Caco-2 (cell line): ENCODE results near the gene NELFA. TPM values are rescaled to one million over a fixed set of nuclear protein-coding genes. Genes with fewer than 3 reads are reported as not detected.

Experiments
- BruUV-seq: library from RNA; stranded (reverse); fragments of 400-500 nt; replicated peaks from 2 replicates; lab custom pipeline; 2021; lab: Mats Ljungman, UMichigan
- CTCF ChIA-PET: fragments of 300-600 bp; sonication (Branson Sonifier 250); formaldehyde crosslinking; loops from one replicate; lab custom pipeline; 2022; ENCODE audit warnings: antibody characterized with exemption; lab: Charles Lee
- POLR2A ChIA-PET: fragments of 300-600 bp; sonication (Branson Sonifier 250); formaldehyde crosslinking; loops from one replicate; lab custom pipeline; 2022; ENCODE audit warnings: antibody characterized with exemption; lab: Charles Lee
- DNase-seq, 2 experiments: peaks; one replicate each; pipeline versions ENCODE4 v3.0.0 to v3.0.0-alpha.2; 2020 to 2022
- H3K27me3 ChIP-seq: replicated peaks from 2 replicates; pipeline ENCODE4 v1.6.0; 2011; ENCODE audit warnings: low read length; ENCODE audit not compliant: control insufficient read depth, insufficient read depth
- H3K36me3 ChIP-seq: 2 replicates; pipeline ENCODE4 v1.5.1; 2011; ENCODE audit warnings: low read length; ENCODE audit not compliant: control insufficient read depth, insufficient read depth
- H3K4me1 ChIP-seq: fragments of 250-450 bp; sonication (Bioruptor Pico); 2 replicates; pipeline ENCODE4 v1.5.1; 2020; ENCODE audit warnings: mild to moderate bottlenecking
- H3K4me3 ChIP-seq: 2 replicates; pipeline ENCODE4 v1.5.1; 2011; ENCODE audit warnings: low read depth, mild to moderate bottlenecking, control low read depth, low read length
- H3K9me3 ChIP-seq: fragments of 250-450 bp; sonication (Bioruptor Pico); 2 replicates; pipeline ENCODE4 v1.5.1; 2020; ENCODE audit warnings: mild to moderate bottlenecking, moderate library complexity
- H3K27ac Mint-ChIP-seq: one replicate; pipeline ENCODE4 v1.8.0; 2022; ENCODE audit warnings: mixed read lengths; ENCODE audit not compliant: unreplicated experiment
- H3K27me3 Mint-ChIP-seq: one replicate; pipeline ENCODE4 v1.8.0; 2022; ENCODE audit warnings: mixed read lengths; ENCODE audit not compliant: insufficient read depth, unreplicated experiment
- H3K36me3 Mint-ChIP-seq: one replicate; pipeline ENCODE4 v1.8.0; 2022; ENCODE audit warnings: mild to moderate bottlenecking, mixed read lengths; ENCODE audit not compliant: insufficient read depth, unreplicated experiment
- H3K4me1 Mint-ChIP-seq: one replicate; pipeline ENCODE4 v1.8.0; 2022; ENCODE audit warnings: low read depth, mixed read lengths; ENCODE audit not compliant: unreplicated experiment
- H3K4me3 Mint-ChIP-seq: one replicate; pipeline ENCODE4 v1.8.0; 2022; ENCODE audit warnings: mild to moderate bottlenecking, moderate library complexity, mixed read lengths; ENCODE audit not compliant: unreplicated experiment
- H3K9me3 Mint-ChIP-seq: one replicate; pipeline ENCODE4 v1.8.0; 2022; ENCODE audit warnings: mixed read lengths; ENCODE audit not compliant: unreplicated experiment
- CTCF ChIP-seq, 2 experiments: fragments of 200-600 bp in 1 of 2; IDR thresholded peaks; 1 replicate in 1 of 2; 2 replicates in 1 of 2; pipeline versions ENCODE4 v1.5.1 to v1.8.0; 2011 to 2022; ENCODE audit warnings: antibody characterized with exemption in 1 of 2, control low read depth in 1 of 2, inconsistent platforms in 1 of 2, low read depth in 1 of 2, low read length in 1 of 2, mild to moderate bottlenecking in 1 of 2, moderate library complexity in 1 of 2; ENCODE audit not compliant: insufficient read depth in 1 of 2, severe bottlenecking in 1 of 2, unreplicated experiment in 1 of 2
- intact Hi-C: fragments of 100-400 bp; cut with micrococcal nuclease; formaldehyde crosslinking; loops from one replicate; pipeline ENCODE4 v1.10.0; 2022; ENCODE audit not compliant: unreplicated experiment
- total RNA-seq: library from RNA; stranded (reverse); gene quantifications from 2 replicates; pipeline ENCODE4 v1.2.3, GENCODE V29; 2022

Gene NELFA
- total RNA-seq, 1 experiment from 2014 or later = 53.0 TPM

- CTCF ChIA-PET = no interaction called here
- TF ChIP-seq CTCF (IDR thresholded peaks at IDR 0.05; ENCODE audit: insufficient read depth in 1 of 2, low read depth in 1 of 2, low read length in 1 of 2, severe bottlenecking in 1 of 2, unreplicated experiment in 1 of 2) = no peak
- H3K27me3 ChIP-seq = no peaks in the 10 kb centered on the region
- H3K4me3 ChIP-seq = no peak overlapping the region
- Mint-ChIP-seq H3K36me3 (peaks cover 98% of the 10 kb centered on the region), H3K9me3 (no peaks in the 10 kb centered on the region), H3K4me3 (no peak overlapping the region), H3K27me3 (no peaks in the 10 kb centered on the region), H3K27ac (no peak overlapping the region), H3K4me1 (no peaks in the 10 kb centered on the region)
- H3K9me3 ChIP-seq = no peaks in the 10 kb centered on the region
- no TSS peak for BruUV-seq
- intact Hi-C loops = loop anchor here (10.0 kb wide), 1 partner anchor 200 kb away; no protein-coding TSS in a partner anchor
- peaks cover 5% of the 10 kb centered on the region for H3K36me3 ChIP-seq
- no peaks in the 10 kb centered on the region for H3K4me1 ChIP-seq
- POLR2A ChIA-PET = no interaction called here
- DNase-seq = no peak
Observed at GRCh38 chr4:1985294-1985693, 23.5 kb downstream of the NELFA start.

GRCh38 chr4:1984406-1985191, 24.2 kb downstream of the NELFA start:
- Mint-ChIP-seq H3K36me3 (peaks cover 98% of the 10 kb centered on the region), H3K9me3 (no peaks in the 10 kb centered on the region), H3K27ac (no peak overlapping the region), H3K27me3 (no peaks in the 10 kb centered on the region), H3K4me1 (no peaks in the 10 kb centered on the region), H3K4me3 (no peak overlapping the region)
- H3K27me3 ChIP-seq = no peaks in the 10 kb centered on the region
- no peak for DNase-seq
- POLR2A ChIA-PET = no interaction called here
- peaks cover 5% of the 10 kb centered on the region for H3K36me3 ChIP-seq
- no peak overlapping the region for H3K4me3 ChIP-seq
- no peaks in the 10 kb centered on the region for H3K4me1 ChIP-seq
- no peak for TF ChIP-seq CTCF (IDR thresholded peaks at IDR 0.05; ENCODE audit: insufficient read depth in 1 of 2, low read depth in 1 of 2, low read length in 1 of 2, severe bottlenecking in 1 of 2, unreplicated experiment in 1 of 2)
- no TSS peak for BruUV-seq
- CTCF ChIA-PET = no interaction called here
- H3K9me3 ChIP-seq = no peaks in the 10 kb centered on the region
- intact Hi-C loops = loop anchor here (10.0 kb wide), 1 partner anchor 200 kb away; no protein-coding TSS in a partner anchor

GRCh38 chr4:1983846-1984405, 24.8 kb downstream of the NELFA start:
- BruUV-seq = no TSS peak
- TF ChIP-seq CTCF (IDR thresholded peaks at IDR 0.05; ENCODE audit: insufficient read depth in 1 of 2, low read depth in 1 of 2, low read length in 1 of 2, severe bottlenecking in 1 of 2, unreplicated experiment in 1 of 2) = no peak
- H3K9me3 Mint-ChIP-seq = no peaks in the 10 kb centered on the region
- H3K9me3 ChIP-seq = no peaks in the 10 kb centered on the region
- no peaks in the 10 kb centered on the region for H3K4me1 ChIP-seq
- no peaks in the 10 kb centered on the region for H3K27me3 Mint-ChIP-seq
- no peaks in the 10 kb centered on the region for H3K4me1 Mint-ChIP-seq
- H3K36me3 Mint-ChIP-seq = peaks cover 98% of the 10 kb centered on the region
- no peaks in the 10 kb centered on the region for H3K27me3 ChIP-seq
- ChIA-PET CTCF (no interaction called here), POLR2A (no interaction called here)
- no peak overlapping the region for H3K27ac Mint-ChIP-seq
- H3K4me3 ChIP-seq = no peak overlapping the region
- H3K36me3 ChIP-seq = peaks cover 5% of the 10 kb centered on the region
- no peak overlapping the region for H3K4me3 Mint-ChIP-seq
- DNase-seq = no peak
- intact Hi-C loops = loop anchor here (10.0 kb wide), 1 partner anchor 201 kb away; no protein-coding TSS in a partner anchor
